WERI-Rb-1 (cell line): ENCODE data around the gene OAF.
"Not testable (repeated sequence)": the region's sequence is repeated elsewhere in the genome, so short reads cannot be mapped to it uniquely, and the experiment has no call there.

Source experiments
- DNase-seq: peaks from one replicate; pipeline ENCODE4 v3.0.0-alpha.2; 2020
- H3K27ac ChIP-seq: fragments of 250-450 bp; sonication (Bioruptor Pico); 2 replicates; pipeline ENCODE4 v1.5.1; 2020; ENCODE audit warnings: mild to moderate bottlenecking, moderate library complexity
- H3K27me3 ChIP-seq: fragments of 250-450 bp; sonication (Bioruptor Pico); 2 replicates; pipeline ENCODE4 v1.5.1; 2021; ENCODE audit warnings: mild to moderate bottlenecking, low read depth, moderate library complexity; ENCODE audit not compliant: insufficient read depth, severe bottlenecking
- H3K36me3 ChIP-seq: fragments of 250-450 bp; sonication (Bioruptor Pico); 2 replicates; pipeline ENCODE4 v1.5.1; 2020; ENCODE audit warnings: mild to moderate bottlenecking, moderate library complexity
- H3K4me3 ChIP-seq: 2 replicates; pipeline ENCODE4 v1.5.1; 2011; ENCODE audit warnings: low read depth, mild to moderate bottlenecking, control low read depth, low read length
- H3K9me3 ChIP-seq: fragments of 250-450 bp; sonication (Bioruptor Pico); 2 replicates; pipeline ENCODE4 v1.5.1; 2021; ENCODE audit warnings: mild to moderate bottlenecking, moderate library complexity; ENCODE audit not compliant: severe bottlenecking
- TF ChIP-seq, protein P1 (sequence below): IDR thresholded peaks from 2 replicates; pipeline ENCODE4 v1.5.1; 2011; ENCODE audit warnings: low read depth, mild to moderate bottlenecking, control low read depth, inconsistent platforms, low read length

OAF gene

DNA sequence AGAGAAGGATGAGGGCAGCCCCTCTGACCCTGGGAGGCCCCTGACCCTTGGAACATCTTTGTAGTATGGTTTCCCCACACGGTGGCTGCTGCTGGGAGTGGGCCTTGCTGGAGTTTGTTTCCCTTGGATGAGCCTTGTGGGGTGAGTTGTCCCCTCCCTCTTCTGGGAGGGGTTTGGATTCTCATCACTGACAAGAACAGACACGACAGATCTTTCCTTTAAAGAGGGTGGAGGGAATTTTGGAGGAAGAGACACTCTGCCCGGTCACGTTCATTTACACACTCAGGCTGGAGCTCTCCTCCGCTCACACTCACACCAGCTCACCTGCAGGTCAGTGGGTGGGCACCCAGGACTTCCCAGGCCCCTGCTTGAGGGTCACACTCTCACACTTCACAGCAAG lies 60.8 kb downstream of the OAF start:
- H3K27me3 ChIP-seq = no peaks in the 10 kb centered on the region
- DNase-seq = no peak

DNA sequence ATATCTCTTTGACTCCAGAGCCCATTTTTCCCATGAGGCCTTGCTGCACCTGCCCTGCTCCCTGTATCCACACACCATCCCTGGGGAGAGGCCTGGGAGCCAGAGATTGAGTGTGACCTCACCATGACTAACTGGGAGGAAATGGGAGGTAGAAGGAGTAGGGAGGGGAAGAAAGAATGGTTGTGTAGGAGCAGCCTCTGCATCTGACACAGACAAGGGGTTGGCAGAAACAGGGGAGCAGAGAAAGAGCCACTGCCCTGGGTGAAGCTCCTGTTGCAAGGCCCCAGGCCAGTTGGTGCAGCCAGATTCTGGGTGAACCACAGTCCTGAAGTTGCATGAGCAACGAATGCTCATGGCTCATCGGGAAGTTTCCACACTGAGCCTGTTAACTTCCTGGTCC lies 61.5 kb downstream of the OAF start:
- DNase-seq = no peak
- H3K9me3 ChIP-seq = no peaks in the 10 kb centered on the region
- TF ChIP-seq, protein P1, sequence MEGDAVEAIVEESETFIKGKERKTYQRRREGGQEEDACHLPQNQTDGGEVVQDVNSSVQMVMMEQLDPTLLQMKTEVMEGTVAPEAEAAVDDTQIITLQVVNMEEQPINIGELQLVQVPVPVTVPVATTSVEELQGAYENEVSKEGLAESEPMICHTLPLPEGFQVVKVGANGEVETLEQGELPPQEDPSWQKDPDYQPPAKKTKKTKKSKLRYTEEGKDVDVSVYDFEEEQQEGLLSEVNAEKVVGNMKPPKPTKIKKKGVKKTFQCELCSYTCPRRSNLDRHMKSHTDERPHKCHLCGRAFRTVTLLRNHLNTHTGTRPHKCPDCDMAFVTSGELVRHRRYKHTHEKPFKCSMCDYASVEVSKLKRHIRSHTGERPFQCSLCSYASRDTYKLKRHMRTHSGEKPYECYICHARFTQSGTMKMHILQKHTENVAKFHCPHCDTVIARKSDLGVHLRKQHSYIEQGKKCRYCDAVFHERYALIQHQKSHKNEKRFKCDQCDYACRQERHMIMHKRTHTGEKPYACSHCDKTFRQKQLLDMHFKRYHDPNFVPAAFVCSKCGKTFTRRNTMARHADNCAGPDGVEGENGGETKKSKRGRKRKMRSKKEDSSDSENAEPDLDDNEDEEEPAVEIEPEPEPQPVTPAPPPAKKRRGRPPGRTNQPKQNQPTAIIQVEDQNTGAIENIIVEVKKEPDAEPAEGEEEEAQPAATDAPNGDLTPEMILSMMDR = no peak
- no peaks in the 10 kb centered on the region for H3K36me3 ChIP-seq
- no peaks in the 10 kb centered on the region for H3K27me3 ChIP-seq
- H3K27ac ChIP-seq = no peak overlapping the region
- H3K4me3 ChIP-seq = no peak overlapping the region

More for the DNA sequence above, 60.8 kb downstream of the OAF start:
- H3K27ac ChIP-seq = no peak overlapping the region
- no peak overlapping the region for H3K4me3 ChIP-seq
- TF ChIP-seq, protein P1 = no peak
- no peaks in the 10 kb centered on the region for H3K36me3 ChIP-seq
- H3K9me3 ChIP-seq = no peaks in the 10 kb centered on the region

DNA sequence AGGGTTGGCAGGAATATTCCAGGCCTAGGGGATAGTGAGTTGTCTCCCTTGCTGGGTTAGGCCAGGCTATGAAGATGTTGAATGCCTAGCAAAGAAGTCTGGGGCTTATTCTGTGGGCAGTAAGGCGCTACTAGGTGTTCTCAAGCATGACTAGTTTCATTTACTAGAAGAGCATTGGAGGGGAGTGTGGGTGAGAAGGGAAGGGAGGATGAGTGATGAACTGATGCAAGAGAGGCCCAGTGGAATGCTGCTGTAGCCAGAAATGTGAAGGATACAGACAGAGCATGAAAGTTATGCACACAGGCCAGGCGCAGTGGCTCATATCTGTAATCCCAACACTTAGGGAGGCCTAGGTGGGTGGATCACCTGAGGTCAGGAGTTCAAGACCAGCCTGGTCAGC lies 62.6 kb downstream of the OAF start:
- no peaks in the 10 kb centered on the region for H3K27me3 ChIP-seq
- no peak for DNase-seq
- H3K4me3 ChIP-seq = no peak overlapping the region
- H3K36me3 ChIP-seq = no peaks in the 10 kb centered on the region
- no peaks in the 10 kb centered on the region for H3K9me3 ChIP-seq
- TF ChIP-seq, protein P1 = no peak
- no peak overlapping the region for H3K27ac ChIP-seq

DNA sequence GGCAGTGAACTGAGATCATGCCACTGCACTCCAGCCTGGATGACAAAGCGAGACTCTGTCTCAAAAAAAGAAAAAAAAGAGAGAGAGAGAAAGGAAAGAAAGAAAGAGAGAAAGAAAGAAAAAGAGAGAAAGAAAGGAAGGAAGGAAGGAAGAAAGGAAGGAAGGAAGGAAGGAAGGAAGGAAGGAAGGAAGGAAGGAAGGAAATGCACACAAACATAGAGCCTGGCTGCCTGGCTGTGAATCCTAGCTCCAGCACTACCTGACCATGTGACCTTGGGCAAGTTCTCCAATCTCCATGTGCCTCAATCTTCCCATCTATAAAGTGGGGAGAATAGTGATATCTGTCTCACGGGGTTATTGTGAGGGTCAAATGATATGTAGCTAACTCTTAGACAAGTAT lies 63.1 kb downstream of the OAF start:
- H3K9me3 ChIP-seq, H3K4me3 ChIP-seq, H3K27ac ChIP-seq, H3K27me3 ChIP-seq, H3K36me3 ChIP-seq, DNase-seq: not testable (repeated sequence)

DNA sequence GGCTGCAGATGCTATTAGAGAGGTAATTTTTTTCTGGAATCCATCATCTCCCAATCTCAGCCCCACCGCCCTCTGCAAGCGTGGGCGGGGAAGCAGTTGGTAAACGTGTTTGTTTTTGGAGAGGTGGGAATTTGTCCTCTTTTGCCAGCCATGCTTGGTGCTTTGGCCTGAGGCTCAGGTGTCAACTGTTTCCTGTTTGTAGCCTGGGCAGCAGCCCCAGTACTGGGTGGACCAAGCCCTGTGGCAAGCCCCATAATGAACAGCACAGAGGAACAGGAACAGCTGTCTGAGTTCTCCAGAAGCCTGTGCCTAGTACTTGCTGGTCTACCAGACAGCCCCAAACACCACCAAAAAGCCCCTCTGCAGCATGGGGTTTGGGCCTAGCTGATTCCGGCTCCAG lies 68.7 kb downstream of the OAF start:
- no peak for DNase-seq
- TF ChIP-seq, protein P1 = no peak
- H3K4me3 ChIP-seq = no peak overlapping the region
- no peaks in the 10 kb centered on the region for H3K36me3 ChIP-seq
- no peaks in the 10 kb centered on the region for H3K27me3 ChIP-seq
- H3K27ac ChIP-seq = no peak overlapping the region
- H3K9me3 ChIP-seq = no peaks in the 10 kb centered on the region
